GM06990 (cell line): ENCODE measurements around the gene ZDHHC14.

Experiments used
- DNase-seq: peaks from one replicate; pipeline ENCODE4 v3.0.0-alpha.2; 2011; ENCODE audit not compliant: insufficient read length; ENCODE audit errors: extremely low read depth
- H3K27me3 ChIP-seq: replicated peaks from 2 replicates; pipeline ENCODE4 v1.6.0; 2011; ENCODE audit warnings: low read length; ENCODE audit not compliant: control insufficient read depth, insufficient read depth
- H3K36me3 ChIP-seq: 2 replicates; pipeline ENCODE4 v1.5.1; 2011; ENCODE audit warnings: low read length; ENCODE audit not compliant: control insufficient read depth, insufficient read depth
- H3K4me3 ChIP-seq: replicated peaks from 2 replicates; pipeline ENCODE4 v1.5.1; 2011; ENCODE audit warnings: low read depth, mild to moderate bottlenecking, control low read depth, low read length
- CTCF ChIP-seq: IDR thresholded peaks from 2 replicates; pipeline ENCODE4 v1.5.1; 2011; ENCODE audit warnings: low read length, control low read depth, mild to moderate bottlenecking, inconsistent platforms; ENCODE audit not compliant: insufficient read depth, poor library complexity, severe bottlenecking

ZDHHC14 gene

GRCh38 chr6:157536223-157536545, 155.2 kb downstream of the ZDHHC14 start:
- Histone ChIP-seq H3K4me3 (no peak overlapping the region), H3K36me3 (no peaks in the 10 kb centered on the region), H3K27me3 (no peaks in the 10 kb centered on the region)
- TF ChIP-seq CTCF = no peak
- DNase-seq = no peak

- Histone ChIP-seq H3K4me3 (no peak overlapping the region), H3K27me3 (no peaks in the 10 kb centered on the region), H3K36me3 (no peaks in the 10 kb centered on the region)
- TF ChIP-seq CTCF = no peak
- DNase-seq = no peak
Measured at GRCh38 chr6:157537556-157537955, 156.6 kb downstream of the ZDHHC14 start.

GRCh38 chr6:157538168-157538567, 157.2 kb downstream of the ZDHHC14 start:
- no peak for TF ChIP-seq CTCF
- H3K27me3 ChIP-seq = no peaks in the 10 kb centered on the region
- no peaks in the 10 kb centered on the region; the same call in 1 of the 2 replicates for H3K36me3 ChIP-seq
- DNase-seq = no peak
- H3K4me3 ChIP-seq = no peak overlapping the region

GRCh38 chr6:157538698-157539097, 157.7 kb downstream of the ZDHHC14 start:
- Histone ChIP-seq H3K36me3 (no peaks in the 10 kb centered on the region; the same call in 1 of the 2 replicates), H3K27me3 (no peaks in the 10 kb centered on the region), H3K4me3 (no peak overlapping the region)
- DNase-seq = no peak
- no peak for TF ChIP-seq CTCF

GRCh38 chr6:157539421-157539822, 158.4 kb downstream of the ZDHHC14 start:
- no peak for TF ChIP-seq CTCF
- no peak for DNase-seq
- Histone ChIP-seq H3K4me3 (no peak overlapping the region), H3K36me3 (no peaks in the 10 kb centered on the region; the same call in 1 of the 2 replicates), H3K27me3 (no peaks in the 10 kb centered on the region)
